DND-41 (cell line): ENCODE measurements around the gene WDFY3.

Source experiments
- CTCF ChIP-seq: IDR thresholded peaks from 2 replicates; pipeline ENCODE4 v1.5.1; 2012; ENCODE audit warnings: borderline replicate concordance, low read length, moderate library complexity, mild to moderate bottlenecking; ENCODE audit not compliant: poor library complexity, severe bottlenecking; ENCODE audit errors: extremely low read depth
- EZH2 ChIP-seq: IDR thresholded peaks from 3 replicates; pipeline ENCODE4 v1.6.1; 2012; ENCODE audit warnings: borderline replicate concordance, low read depth, mild to moderate bottlenecking, moderate library complexity, low read length, inconsistent platforms; ENCODE audit not compliant: severe bottlenecking

- TF ChIP-seq CTCF (no peak), EZH2 (no peak)
These were observed 322.4 kb downstream of the WDFY3 start for GRCh38 chr4:84644087-84644486.
